Right ventricle myocardium inferior (tissue), 1 donor: ENCODE results near the gene COPE. TPM values are rescaled to one million over a fixed set of nuclear protein-coding genes. Genes with fewer than 3 reads are reported as not detected.

Experiments
- ATAC-seq: fragments of 200-7000 bp; cut with Tn5 transposase; one replicate; pipeline ENCODE4 v1.9.1; 2020; ENCODE audit warnings: mild to moderate bottlenecking, moderate library complexity
- DNase-seq: peaks from one replicate; pipeline ENCODE4 v3.0.0; 2021; ENCODE audit errors: missing footprints
- intact Hi-C: fragments of 100-400 bp; cut with DNase I; formaldehyde crosslinking; loops from one replicate; pipeline ENCODE4 v1.11.0; 2022
- total RNA-seq: library from RNA; stranded (reverse); fragmentation: NEBNext Ultra II Directional; extraction: Animal tissue kit (Norgen Biotek cat#: 25700); gene quantifications from one replicate; pipeline ENCODE4 v1.2.1, GENCODE V29; 2021
- donor health status: DM: no; HTN: yes; CAD: no; lungs with severe emphysema.

COPE gene
- total RNA-seq, 1 donor from 2014 or later = 139 TPM

DNA sequence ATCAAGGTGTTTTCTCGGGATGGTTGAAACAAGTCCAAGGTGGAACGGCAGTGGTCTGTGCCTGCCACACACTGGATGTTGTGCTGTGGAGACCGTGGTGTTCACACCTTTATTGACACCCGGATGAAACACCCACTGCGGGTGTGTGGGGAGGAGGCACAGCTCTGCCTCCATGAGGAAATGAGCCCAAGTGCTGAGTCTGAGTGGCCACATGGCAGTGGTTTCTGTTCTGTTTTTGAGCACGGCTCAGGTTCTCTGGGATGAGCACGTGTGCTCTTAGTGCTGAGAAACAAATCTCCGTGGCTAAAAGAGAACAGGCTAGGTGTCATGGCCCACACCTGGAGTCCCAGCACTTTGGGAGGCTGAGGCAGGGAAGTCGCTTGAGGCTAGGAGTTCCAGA is 58.0 kb downstream of the COPE start:
- DNase-seq (no peak), ATAC-seq (no peak)
- intact Hi-C loops = no loop called here

DNA sequence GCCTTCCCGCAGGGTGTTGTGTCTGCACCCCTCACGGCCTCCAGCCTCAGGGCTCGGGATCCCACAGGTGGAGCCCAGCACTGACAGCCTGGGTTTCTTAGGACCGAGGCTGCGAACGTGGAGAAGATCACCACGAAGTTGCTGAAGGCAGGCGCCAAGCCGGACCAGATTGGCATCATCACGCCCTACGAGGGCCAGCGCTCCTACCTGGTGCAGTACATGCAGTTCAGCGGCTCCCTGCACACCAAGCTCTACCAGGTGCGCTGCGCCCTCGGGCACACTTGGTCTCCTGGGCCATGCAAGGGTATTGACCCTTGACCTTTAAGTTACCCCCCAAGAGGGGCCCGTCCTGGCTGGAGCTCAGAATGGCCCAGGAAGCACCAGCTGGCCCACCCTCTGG is 58.5 kb downstream of the COPE start:
- DNase-seq (no peak), ATAC-seq (no peak)
- intact Hi-C loops = no loop called here

DNA sequence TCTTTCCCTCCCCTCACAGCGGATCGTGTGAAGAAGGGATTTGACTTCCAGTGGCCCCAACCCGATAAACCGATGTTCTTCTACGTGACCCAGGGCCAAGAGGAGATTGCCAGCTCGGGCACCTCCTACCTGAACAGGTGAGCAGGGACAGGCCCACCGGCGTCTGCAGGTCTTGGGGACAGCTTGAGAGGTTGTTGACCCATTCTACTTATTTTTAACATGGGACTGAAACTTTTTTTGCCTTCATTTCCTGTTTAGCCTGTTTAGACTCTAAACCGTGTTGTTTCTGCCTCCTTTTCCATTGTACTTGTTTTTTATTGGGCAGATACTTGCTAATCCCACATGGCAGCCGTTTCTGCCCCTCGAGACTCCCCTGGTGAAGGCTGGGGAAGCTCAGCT is 58.9 kb downstream of the COPE start:
- DNase-seq = peak; percentile 34
- ATAC-seq = no peak
- intact Hi-C loops = no loop called here

DNA sequence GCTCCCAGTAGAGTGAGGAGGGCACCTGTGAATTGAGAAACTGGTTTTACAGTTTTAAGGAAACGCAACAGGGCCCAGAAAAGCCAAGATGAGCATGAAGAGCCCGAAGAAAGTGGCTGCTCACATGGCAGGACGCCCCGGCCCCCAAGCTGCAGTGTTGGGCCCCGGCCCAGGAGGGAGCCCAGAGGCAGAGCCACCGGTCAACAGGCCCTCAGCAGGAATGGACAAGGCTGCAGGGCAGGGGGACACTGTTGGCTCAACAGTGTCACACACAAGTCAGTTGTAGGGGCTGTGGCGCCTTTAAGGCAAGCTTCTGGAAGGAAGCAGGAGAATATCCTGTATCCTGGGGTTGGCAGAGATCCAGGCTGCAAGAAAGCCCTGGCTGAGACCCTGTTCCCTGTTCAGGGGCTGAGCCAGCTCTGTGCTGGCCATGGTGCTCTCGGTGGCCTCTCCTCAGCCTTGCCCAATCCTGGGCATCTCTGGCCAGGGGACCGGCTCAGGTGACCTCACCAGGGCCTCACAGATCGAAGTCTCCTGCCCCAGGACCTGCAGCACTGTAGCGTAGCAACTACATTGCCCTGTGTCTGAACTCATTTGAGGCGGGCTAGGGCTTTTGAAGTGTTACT is 59.4 kb downstream of the COPE start:
- ATAC-seq = no peak
- intact Hi-C loops = no loop called here
- DNase-seq = peak; percentile 25

DNA sequence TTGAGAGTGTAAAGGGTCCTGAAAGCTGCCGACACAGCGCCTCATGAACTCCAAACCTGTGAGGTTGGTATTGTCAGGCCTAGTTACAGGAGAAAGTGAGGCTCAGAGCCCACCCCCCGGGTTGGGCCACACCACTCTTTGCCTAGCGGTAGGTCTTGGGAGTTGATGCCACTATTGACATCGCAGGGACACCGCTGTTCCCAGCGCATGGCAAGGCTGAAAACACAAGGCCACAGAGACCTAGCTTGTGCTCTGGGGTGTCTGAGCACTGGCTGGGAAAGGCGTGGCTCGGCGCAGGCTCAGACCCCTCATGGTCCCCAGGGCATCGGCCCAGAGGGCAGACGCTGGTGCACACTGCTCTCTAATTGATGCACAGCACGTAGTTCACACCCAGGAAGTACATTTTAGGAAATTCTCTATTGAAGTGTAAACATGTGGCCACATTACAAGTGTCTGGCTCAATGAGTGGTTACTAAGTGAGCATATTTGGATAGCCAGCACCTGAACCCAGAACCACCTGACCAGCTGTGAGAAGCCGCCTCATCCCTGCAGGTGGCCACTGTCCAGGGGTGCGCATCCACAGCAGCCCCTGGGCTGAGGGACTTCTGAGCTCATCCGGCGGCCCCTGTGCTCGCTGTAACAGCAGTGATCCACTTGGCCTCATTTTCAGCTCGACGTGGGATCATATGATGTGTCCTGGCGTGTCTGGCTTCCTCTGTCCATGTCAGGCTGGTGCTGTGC is 60.1 kb downstream of the COPE start:
- no peak for ATAC-seq
- DNase-seq = peak; percentile 32
- intact Hi-C loops = no loop called here

DNA sequence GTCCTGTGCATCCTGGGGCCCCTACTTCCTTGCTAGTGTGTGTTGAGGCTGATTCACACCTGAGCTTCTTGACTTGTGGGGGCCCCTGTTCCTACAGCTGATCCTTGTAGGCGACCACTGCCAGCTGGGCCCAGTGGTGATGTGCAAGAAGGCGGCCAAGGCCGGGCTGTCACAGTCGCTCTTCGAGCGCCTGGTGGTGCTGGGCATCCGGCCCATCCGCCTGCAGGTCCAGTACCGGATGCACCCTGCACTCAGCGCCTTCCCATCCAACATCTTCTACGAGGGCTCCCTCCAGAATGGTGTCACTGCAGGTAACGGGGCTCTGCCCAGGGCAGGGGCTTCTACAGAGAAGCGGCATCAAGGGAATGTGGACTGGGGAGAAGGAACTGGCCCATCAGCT is 62.0 kb downstream of the COPE start:
- no peak for ATAC-seq
- no peak for DNase-seq
- intact Hi-C loops = no loop called here

DNA sequence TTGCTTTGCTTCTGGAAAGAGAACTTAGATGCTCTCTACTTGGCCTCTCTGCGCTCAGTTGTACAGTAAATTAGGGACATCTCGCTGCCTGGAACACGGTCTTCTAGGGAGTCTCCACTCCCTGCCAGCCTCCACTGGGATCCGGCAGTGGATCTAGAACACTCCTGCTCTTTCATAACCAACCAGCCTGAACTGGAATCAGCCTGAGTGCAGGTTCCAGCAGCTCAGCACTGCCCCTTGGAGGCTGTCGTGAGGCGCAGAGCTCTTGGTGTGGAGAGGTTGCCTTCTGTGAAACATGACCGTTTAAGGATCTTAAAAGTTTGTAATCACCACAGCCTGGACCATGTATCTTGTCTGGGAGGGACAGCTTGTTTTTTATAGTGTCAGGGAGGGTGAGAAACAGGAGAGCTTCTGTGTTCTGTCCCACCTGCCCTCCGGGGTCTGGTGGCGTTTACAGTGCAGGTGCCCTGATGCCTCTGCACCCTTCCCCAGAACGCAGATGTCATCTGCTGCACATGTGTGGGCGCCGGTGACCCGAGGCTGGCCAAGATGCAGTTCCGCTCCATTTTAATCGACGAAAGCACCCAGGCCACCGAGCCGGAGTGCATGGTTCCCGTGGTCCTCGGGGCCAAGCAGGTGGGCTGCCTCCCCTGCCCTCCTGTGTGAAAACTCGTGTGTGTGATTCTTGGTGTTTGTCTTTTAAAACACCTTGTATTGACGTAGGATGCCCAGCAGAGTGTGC is 62.6 kb downstream of the COPE start:
- intact Hi-C loops = no loop called here
- ATAC-seq (no peak), DNase-seq (peak; percentile 43)

DNA sequence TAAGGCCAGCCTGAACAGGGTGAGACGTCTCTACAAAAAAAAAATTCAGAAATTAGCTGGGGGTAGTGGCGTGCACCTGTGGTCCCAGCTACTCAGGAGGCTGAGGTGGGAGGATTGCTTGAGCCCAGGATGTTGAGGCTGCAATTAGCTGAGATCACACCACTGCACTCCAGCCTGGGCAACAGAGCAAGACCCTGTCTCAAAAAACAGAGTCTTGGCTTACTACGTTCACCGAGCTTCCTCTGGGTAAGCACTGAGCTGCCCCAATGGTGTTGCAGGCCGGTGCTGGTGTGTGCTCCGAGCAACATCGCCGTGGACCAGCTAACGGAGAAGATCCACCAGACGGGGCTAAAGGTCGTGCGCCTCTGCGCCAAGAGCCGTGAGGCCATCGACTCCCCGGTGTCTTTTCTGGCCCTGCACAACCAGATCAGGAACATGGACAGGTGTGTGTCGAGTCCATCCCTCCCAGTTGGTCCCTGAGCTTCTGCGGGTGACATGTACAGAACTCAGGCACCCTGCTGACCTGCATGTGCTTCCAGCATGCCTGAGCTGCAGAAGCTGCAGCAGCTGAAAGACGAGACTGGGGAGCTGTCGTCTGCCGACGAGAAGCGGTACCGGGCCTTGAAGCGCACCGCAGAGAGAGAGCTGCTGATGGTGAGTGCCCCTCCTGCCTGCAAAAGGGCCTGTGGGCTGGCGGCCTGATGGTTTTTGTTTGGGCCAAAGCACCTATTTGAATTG is 63.4 kb downstream of the COPE start:
- DNase-seq (peak; percentile 32), ATAC-seq (no peak)
- intact Hi-C loops = no loop called here

DNA sequence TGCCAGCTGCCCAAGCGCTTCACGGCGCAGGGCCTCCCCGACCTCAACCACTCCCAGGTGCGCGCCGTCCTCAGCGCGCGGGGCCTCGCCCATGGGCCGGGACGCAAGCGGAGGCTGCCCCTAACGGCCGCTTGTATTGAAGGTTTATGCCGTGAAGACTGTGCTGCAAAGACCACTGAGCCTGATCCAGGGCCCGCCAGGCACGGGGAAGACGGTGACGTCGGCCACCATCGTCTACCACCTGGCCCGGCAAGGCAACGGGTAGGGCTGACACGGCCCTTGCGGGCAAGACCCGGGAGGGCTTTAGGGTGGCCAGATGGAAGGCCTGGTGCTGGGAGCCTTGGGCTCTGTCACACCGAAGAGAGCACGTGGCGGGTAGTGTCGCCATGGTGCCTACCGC is 64.2 kb downstream of the COPE start:
- ATAC-seq (no peak), DNase-seq (peak; percentile 20)
- intact Hi-C loops = no loop called here

DNA sequence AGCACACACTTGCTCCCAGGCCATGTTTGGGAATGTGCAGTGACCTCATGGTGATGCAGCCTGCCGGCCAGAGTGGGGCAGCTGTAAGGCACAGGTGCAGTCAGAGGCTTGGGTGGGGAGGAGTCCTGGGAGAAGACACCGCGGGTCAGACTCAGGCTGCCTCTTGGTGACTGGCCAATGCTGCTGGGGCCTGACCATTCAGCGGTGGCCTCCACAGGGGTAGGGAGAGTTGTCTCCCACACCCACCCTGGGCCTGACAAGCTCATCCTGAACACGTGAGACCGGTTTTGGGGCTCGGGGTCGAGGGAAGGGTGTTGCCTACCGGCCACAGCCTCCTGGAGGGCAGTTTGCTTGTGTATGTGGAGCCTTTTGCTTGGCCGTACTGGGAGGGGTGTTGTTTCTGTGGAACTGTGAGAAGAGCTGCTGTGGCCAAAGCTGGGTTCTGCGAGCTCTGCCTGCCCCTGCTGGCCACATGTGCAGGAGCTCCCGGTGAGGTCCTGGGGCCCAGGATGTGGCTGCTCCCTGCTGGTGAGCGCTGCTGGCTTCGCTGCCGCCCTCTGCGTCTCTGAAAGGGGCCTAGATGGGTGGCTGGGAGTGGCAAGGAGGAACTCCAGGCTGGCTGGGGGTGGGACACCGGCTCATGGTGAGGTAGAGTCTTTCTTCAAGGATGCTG is 65.3 kb downstream of the COPE start:
- intact Hi-C loops = no loop called here
- ATAC-seq (no peak), DNase-seq (no peak)

DNA sequence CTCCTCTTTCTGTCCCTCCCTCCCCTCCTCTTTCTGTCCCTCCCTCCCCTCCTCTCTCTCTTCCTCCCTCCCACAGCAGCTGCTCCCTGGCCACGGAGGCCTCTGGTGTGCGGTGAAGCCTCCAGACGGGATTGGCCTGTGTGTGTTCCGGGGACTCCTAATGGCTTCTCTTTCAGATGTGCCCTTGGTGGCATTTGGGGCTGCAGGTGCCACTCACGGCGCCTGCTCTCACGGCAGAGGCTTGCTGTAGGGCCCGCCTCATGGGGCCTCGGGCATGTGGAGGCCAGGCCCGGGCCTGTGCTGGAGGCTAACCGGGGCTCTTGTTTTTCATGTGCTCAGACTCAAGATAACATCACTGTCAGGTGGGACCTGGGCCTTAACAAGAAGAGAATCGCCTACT is 66.5 kb downstream of the COPE start:
- intact Hi-C loops = no loop called here
- DNase-seq (no peak), ATAC-seq (no peak)

DNA sequence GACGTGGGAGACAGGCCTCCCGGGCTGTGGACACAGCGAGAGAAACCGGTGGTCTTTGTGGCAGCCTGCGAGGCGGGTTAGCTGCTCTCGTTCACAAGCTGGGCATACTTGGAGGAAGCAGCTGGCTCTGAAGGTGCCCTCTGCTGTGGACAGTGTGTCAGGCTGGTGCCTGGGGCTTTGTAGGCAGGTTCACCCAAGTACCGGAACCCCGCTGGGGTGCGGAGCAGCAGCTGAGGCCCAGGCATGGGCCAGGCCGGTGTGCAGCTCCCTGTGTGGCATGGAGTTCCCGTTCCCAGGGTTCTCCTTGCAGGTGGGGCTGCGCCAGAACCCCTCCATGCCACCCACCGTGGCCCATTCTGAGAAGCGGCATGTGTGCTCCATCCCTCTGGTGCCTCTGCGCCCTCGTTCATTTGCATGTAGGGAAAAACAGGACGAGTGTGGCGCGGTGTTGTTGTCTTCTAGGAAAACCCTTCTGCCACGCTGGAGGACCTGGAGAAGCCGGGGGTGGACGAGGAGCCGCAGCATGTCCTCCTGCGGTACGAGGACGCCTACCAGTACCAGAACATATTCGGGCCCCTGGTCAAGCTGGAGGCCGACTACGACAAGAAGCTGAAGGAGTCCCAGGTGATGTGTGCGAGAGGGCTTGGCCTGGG is 67.4 kb downstream of the COPE start:
- intact Hi-C loops = no loop called here
- no peak for DNase-seq
- ATAC-seq = no peak

DNA sequence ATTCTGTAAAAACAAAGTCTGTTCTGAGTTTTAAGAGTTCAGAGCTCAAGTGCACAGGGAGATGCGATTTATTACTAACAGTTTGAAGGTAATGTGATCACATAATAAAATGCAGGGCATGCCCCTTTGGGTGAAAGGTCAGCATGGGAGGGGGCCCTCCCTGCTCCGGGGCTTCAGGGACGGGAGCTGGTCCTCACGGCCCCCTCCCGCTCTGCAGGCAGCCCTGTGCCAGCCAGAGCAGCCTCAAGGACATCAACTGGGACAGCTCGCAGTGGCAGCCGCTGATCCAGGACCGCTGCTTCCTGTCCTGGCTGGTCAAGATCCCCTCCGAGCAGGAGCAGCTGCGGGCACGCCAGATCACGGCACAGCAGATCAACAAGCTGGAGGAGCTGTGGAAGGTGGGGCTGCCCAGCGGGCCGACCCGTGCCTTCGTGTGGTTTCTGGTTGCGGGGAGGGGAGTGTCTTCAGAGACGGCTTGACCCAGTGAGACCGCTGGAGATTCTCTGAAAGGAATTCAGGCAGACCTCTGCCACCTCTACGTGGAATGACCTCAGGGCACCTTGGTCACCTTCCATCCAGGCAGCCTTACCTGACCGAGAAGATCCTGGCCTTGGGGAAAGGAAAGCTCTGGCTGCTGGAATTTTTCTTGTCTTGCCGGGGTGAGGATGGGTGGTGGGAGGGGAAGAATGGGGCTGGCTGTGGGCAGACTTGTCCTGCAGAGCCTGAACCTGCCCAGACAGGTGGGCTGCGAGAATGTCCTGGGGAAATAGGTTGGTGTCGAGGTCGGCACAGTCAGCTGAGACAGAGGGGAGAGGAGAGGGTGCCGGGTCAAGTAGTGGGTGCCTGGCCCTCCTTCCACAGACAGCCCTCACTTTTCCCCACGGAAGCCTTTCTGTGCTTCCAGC is 68.5 kb downstream of the COPE start:
- DNase-seq = peak; percentile 49
- ATAC-seq = no peak
- intact Hi-C loops = no loop called here

DNA sequence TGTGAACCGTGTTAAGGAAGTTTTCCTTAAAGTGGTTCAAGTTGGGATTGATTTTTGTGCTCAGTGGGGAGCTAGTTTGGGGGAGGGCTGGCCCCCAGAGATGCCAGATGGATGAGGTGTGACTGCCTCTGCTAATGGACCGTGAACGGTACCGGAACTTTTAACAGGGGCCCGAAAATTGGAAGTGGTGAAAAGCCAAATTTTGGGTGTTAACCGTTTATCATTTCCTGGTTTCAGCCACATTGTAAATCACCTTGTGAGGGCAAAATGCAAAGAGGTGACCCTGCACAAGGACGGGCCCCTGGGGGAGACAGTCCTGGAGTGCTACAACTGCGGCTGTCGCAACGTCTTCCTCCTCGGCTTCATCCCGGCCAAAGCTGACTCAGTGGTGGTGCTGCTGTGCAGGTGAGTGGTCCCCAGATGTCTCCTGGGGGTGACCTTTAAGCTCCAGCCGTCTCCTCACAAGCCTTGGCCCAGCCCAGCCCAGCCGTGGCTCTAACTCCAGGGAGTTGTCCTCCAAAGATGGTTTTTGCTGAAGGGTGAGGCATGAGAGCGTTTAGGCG is 69.3 kb downstream of the COPE start:
- intact Hi-C loops = loop anchor here (5.0 kb wide), 2 partner anchors 168 to 398 kb away; partner anchors contain the start of gene CRTC1
- peak; percentile 49 for DNase-seq

More for the DNA sequence above, 69.3 kb downstream of the COPE start:
- ATAC-seq = no peak
